H1 (cell line): ENCODE measurements around the gene FHL1. TPM values are rescaled to one million over a fixed set of nuclear protein-coding genes. Genes with fewer than 3 reads are reported as not detected.

Experiments
- polyA plus RNA-seq, 7 experiments: library from polyadenylated mRNA; depleted of rRNA in 3 of 7; stranded (reverse) in 5 of 7; unstranded in 2 of 7; fragments of >200 nt in 5 of 7; fragments of 200-250 nt in 2 of 7; gene quantifications; 1 replicate in 5 of 7; 2 replicates in 1 of 7; 4 replicates in 1 of 7; pipeline versions ENCODE4 v1.2.1 to v1.2.3, GENCODE V29; 2011 to 2013; ENCODE audit warnings: missing spikeins in 2 of 7, mixed read lengths in 2 of 7
- small RNA-seq: library from polyadenylated mRNA; stranded (forward); fragments of <200 nt; extraction: miRNeasy Mini kit (QIAGEN cat#:217004); gene quantifications from one replicate; pipeline ENCODE3, GENCODE V24; 2013; ENCODE audit not compliant: insufficient read depth
- total RNA-seq: library from RNA; stranded (reverse); fragmentation: NEBNext Ultra II Directional; extraction: Animal tissue kit (Norgen Biotek cat#: 25700); gene quantifications from 2 replicates; pipeline ENCODE4 v1.2.1, GENCODE V29; 2021

The FHL1 gene
- total and polyA plus RNA-seq, 2 of the 8 experiments (the other 6 are each of a cell fraction or from before 2014, with no cell fraction given): 45.0 to 56.5 TPM

Small RNA genes lying within 50 kb of the gene (small RNA-seq; reads per million reads assigned to genes)
- gene RF01210: not detected

Other genes with a start within 250 kb of the FHL1 start
- gene MMGT1, start 173.5 kb upstream of the FHL1 start, total RNA-seq: 19.1 and 20.5 TPM in 2 replicates
- gene MMGT1, start 173.5 kb upstream of the FHL1 start, polyA plus RNA-seq (2011; rRNA removed): 6.3 and 10.0 TPM in 2 replicates
- 12.2 and 14.1 TPM in 2 replicates for gene SLC9A6, start 162.1 kb upstream of the FHL1 start, total RNA-seq
- gene SLC9A6, start 162.1 kb upstream of the FHL1 start, polyA plus RNA-seq (2011; rRNA removed): 5.6 and 8.0 TPM in 2 replicates
- gene MAP7D3, start 103.9 kb downstream of the FHL1 start, total RNA-seq: 19.2 and 19.6 TPM in 2 replicates
- gene MAP7D3, start 103.9 kb downstream of the FHL1 start, polyA plus RNA-seq (2011; rRNA removed): 3.8 and 4.8 TPM in 2 replicates
- gene ADGRG4, start 153.4 kb downstream of the FHL1 start, total RNA-seq: not detected in 2 replicates
- not detected in 2 replicates for gene ADGRG4, start 153.4 kb downstream of the FHL1 start, polyA plus RNA-seq (2011; rRNA removed)